ENCODE measurements around the gene PALLD. TPM values are rescaled to one million over a fixed set of nuclear protein-coding genes. Genes with fewer than 3 reads are reported as not detected.
A peak's percentile ranks its signal among the peaks of the same experiment; 100 is the strongest.

PALLD gene
- total and polyA plus RNA-seq, 7 donors, result 40.7 to 1,991 (median 1,233) TPM

DNA sequence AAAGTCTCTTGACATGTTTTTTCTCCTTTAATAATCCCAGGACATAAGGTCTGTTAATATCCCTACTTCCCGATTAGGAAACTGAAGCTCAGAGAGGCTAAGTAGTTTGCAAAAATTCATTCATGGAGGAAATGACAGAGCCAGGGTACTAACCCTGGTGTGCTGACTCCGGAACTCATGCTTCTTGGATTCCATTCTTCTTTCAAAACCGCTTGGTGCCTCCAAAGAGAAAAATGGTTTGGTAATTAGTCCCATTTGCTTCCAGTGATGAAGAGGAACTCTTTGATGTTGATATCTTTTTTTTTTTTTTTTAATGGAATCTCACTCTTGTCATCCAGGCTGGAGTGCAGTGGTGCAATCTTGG, 146.9 kb downstream of the PALLD start:
- Histone ChIP-seq H3K9me3 (no peaks in the 10 kb centered on the region), H3K27ac (peak overlapping the region in 3 of 4 donors; percentile 64 to 74 (median 73)), H3K4me1 (peaks cover 0 to 30% (median 16%) of the 10 kb centered on the region in 4 donors), H3K4me3 (no peak overlapping the region), H3K36me3 (no peaks in the 10 kb centered on the region), H3K27me3 (no peaks in the 10 kb centered on the region)
- DNase-seq, result no peak
- intact Hi-C loops (cut with DNase I), result no loop called here
- TF ChIP-seq CTCF (IDR thresholded peaks at IDR 0.05) (no peak), POLR2A (IDR thresholded peaks at IDR 0.05) (no peak), EP300 (IDR thresholded peaks at IDR 0.05) (no peak), POLR2AphosphoS5 (IDR thresholded peaks at IDR 0.05) (no peak)
- 94 to 96% methylated on average over 3 of the region's 3 CpGs for WGBS, 2 donors

DNA sequence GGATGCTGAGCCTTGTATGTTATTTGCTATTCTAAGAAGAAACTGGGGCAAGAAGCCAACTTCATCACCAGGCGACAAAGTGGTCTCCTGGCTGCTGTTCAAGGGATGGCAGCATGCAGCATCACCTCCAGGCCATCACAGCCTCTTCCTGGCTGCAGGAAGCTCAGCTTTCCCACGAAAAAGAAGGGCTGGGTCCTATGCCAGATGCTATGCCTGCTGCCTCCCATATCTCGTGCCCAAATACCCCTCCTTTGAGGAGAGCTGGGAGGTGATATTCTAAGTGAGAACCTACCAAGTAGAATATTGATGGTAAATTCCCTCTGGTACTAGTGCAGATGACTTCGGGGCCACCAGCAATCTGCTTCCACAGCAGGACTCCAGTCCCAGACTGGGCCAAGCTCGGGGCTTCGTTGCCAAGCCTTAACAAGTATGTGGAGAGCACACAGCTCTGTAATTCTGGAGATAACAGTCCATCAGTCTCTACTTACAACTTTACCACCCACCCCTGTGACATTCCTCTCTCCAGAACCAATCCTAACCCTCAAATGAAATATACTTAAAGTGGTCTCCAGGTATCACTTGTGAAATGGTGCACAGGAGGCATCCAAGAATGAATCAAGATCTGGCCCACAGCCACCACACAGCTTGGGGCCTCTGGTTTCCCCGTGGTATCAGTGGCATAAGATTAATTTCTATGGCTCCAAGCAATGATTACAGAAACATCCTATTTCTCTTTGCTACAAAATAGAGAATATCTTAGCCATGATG, 149.3 kb downstream of the PALLD start:
- Histone ChIP-seq H3K36me3 (no peaks in the 10 kb centered on the region), H3K27me3 (no peaks in the 10 kb centered on the region), H3K27ac (no peak overlapping the region), H3K4me3 (no peak overlapping the region), H3K4me1 (peaks cover 0 to 30% (median 16%) of the 10 kb centered on the region in 4 donors), H3K9me3 (no peaks in the 10 kb centered on the region)
- 75 to 86% methylated on average over 7 of the region's 7 CpGs for WGBS, 2 donors
- no peak for TF ChIP-seq CTCF (IDR thresholded peaks at IDR 0.05)
- TF ChIP-seq EP300 (IDR thresholded peaks at IDR 0.05), result no peak
- TF ChIP-seq POLR2A (IDR thresholded peaks at IDR 0.05), result no peak
- no peak for TF ChIP-seq POLR2AphosphoS5 (IDR thresholded peaks at IDR 0.05)
- DNase-seq, result no peak
- intact Hi-C loops (cut with DNase I), result no loop called here

DNA sequence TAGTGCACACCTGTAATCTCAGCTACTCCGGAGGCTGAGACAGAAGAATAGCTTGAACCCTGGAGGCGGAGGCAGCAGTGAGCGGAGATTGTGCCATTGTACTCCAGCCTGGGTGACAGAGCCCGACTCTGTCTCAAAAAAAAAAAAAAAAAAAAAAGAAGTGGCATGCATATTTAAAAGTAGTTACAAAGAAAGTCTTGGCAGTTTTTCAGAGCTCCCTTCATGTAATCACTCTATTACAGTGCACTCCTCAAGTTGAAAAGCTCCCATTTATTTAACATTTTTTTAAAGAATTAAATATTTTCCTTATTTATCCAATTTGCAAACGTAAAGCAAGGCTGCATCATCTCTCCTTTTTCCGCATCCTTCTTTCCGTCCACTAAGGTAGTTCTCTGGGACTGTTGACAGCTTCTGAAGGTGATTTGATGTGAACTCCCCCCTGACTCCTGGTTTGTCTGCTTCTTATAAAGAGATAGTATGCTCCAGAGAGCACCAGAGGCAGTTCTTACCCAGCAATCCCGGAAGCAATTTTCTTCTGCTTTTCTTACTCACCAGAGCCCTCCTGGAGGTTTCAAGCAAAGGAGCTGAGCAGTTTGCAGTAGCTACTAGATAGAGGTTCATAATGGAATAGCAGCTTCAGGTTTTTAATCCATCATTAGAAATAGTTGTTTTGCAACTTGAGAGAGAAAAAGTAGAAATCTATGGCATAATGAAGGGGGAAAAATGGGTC, 151.0 kb downstream of the PALLD start:
- 88 to 92% methylated on average over 8 of the region's 8 CpGs for WGBS, 2 donors

GRCh38 chr4:168648494-168648893, 151.6 kb downstream of the PALLD start:
- peaks cover 0 to 18% (median 6%) of the 10 kb centered on the region in 4 donors for H3K4me1 ChIP-seq
- TF ChIP-seq POLR2A (IDR thresholded peaks at IDR 0.05) (no peak), CTCF (IDR thresholded peaks at IDR 0.05) (no peak), EP300 (IDR thresholded peaks at IDR 0.05) (no peak), POLR2AphosphoS5 (IDR thresholded peaks at IDR 0.05) (no peak)
- 63 to 80% methylated on average over 3 of the region's 3 CpGs for WGBS, 2 donors
- no peak for DNase-seq
- peak overlapping the region in 1 of 4 donors; percentile 26 for H3K27ac ChIP-seq
- no peaks in the 10 kb centered on the region for H3K27me3 ChIP-seq
- intact Hi-C loops (cut with DNase I), result no loop called here
- H3K4me3 ChIP-seq, result no peak overlapping the region
- no peaks in the 10 kb centered on the region for H3K36me3 ChIP-seq
- no peaks in the 10 kb centered on the region for H3K9me3 ChIP-seq

More for the DNA sequence above, 151.0 kb downstream of the PALLD start:
- Histone ChIP-seq H3K9me3 (no peaks in the 10 kb centered on the region), H3K4me1 (peaks cover 0 to 25% (median 13%) of the 10 kb centered on the region in 4 donors), H3K36me3 (no peaks in the 10 kb centered on the region), H3K4me3 (no peak overlapping the region), H3K27me3 (no peaks in the 10 kb centered on the region), H3K27ac (no peak overlapping the region)
- TF ChIP-seq POLR2AphosphoS5 (IDR thresholded peaks at IDR 0.05), result no peak
- TF ChIP-seq CTCF (IDR thresholded peaks at IDR 0.05), result no peak
- no peak for TF ChIP-seq POLR2A (IDR thresholded peaks at IDR 0.05)
- no peak for DNase-seq
- intact Hi-C loops (cut with DNase I), result no loop called here

Data from sigmoid colon (tissue), 7 donors.